HepG2 (cell line): ENCODE data around the gene DNAJB12. TPM values are rescaled to one million over a fixed set of nuclear protein-coding genes. Genes with fewer than 3 reads are reported as not detected.

Experiments
- GABPA ChIP-seq, 2 experiments: IDR thresholded peaks; 2 replicates each; pipeline ENCODE4 v1.6.1; 2011 to 2016; ENCODE audit warnings: low read depth in 2 of 2, low read length in 1 of 2, missing biosample characterization in 1 of 2, missing genetic modification characterization in 1 of 2
- KLF9 ChIP-seq: IDR thresholded peaks from 2 replicates; pipeline ENCODE4 v1.6.1; 2016; ENCODE audit warnings: low read depth
- MED1 ChIP-seq: sonication (generic); formaldehyde crosslinking; IDR thresholded peaks from 2 replicates; pipeline ENCODE4 v1.4.0; 2020; ENCODE audit warnings: missing genetic modification reagents
- NFKB2 ChIP-seq: sonication (generic); formaldehyde crosslinking; IDR thresholded peaks from 2 replicates; pipeline ENCODE4 v1.4.0; 2020; ENCODE audit warnings: missing genetic modification reagents, borderline replicate concordance
- POLR2AphosphoS5 ChIP-seq: IDR thresholded peaks from 2 replicates; pipeline ENCODE4 v1.6.1; 2012; ENCODE audit warnings: low read depth, low read length
- SIN3A ChIP-seq: IDR thresholded peaks from 2 replicates; pipeline ENCODE4 v1.6.1; 2011; ENCODE audit warnings: low read depth, mild to moderate bottlenecking, control low read depth, low read length, borderline replicate concordance
- SIX4 ChIP-seq: sonication (generic); formaldehyde crosslinking; IDR thresholded peaks from 2 replicates; pipeline ENCODE4 v1.4.0; 2020; ENCODE audit warnings: missing genetic modification reagents
- STAG1 ChIP-seq: sonication (generic); formaldehyde crosslinking; IDR thresholded peaks from 2 replicates; pipeline ENCODE4 v1.4.0; 2020; ENCODE audit warnings: missing genetic modification reagents
- ZFP37 ChIP-seq: sonication (generic); formaldehyde crosslinking; IDR thresholded peaks from 2 replicates; pipeline ENCODE4 v1.4.0; 2020; ENCODE audit warnings: missing genetic modification reagents, borderline replicate concordance
- ZFP90 ChIP-seq: sonication (generic); formaldehyde crosslinking; IDR thresholded peaks from 2 replicates; pipeline ENCODE4 v1.8.0; 2022; ENCODE audit warnings: missing genetic modification reagents, mild to moderate bottlenecking, inconsistent platforms, borderline replicate concordance
- ZNF350 ChIP-seq: sonication (generic); formaldehyde crosslinking; IDR thresholded peaks from 2 replicates; pipeline ENCODE4 v1.4.0; 2020; ENCODE audit warnings: mild to moderate bottlenecking, low read depth, missing genetic modification reagents, borderline replicate concordance
- ZNF562 ChIP-seq: sonication (generic); formaldehyde crosslinking; IDR thresholded peaks from 2 replicates; pipeline ENCODE4 v1.8.0; 2022; ENCODE audit warnings: missing genetic modification reagents, borderline replicate concordance
- ZNF572 ChIP-seq: sonication (generic); formaldehyde crosslinking; IDR thresholded peaks from 2 replicates; pipeline ENCODE4 v1.5.1; 2020; ENCODE audit warnings: mild to moderate bottlenecking, missing genetic modification reagents
- ZNF616 ChIP-seq: sonication (generic); formaldehyde crosslinking; IDR thresholded peaks from 2 replicates; pipeline ENCODE4 v1.5.0; 2020; ENCODE audit warnings: low read depth, mild to moderate bottlenecking, missing genetic modification reagents
- ZNF879 ChIP-seq: sonication (generic); formaldehyde crosslinking; IDR thresholded peaks from 2 replicates; pipeline ENCODE4 v1.8.1; 2023; ENCODE audit warnings: missing genetic modification reagents
- polyA plus RNA-seq, 8 experiments: library from polyadenylated mRNA; depleted of rRNA in 3 of 8; stranded (reverse) in 7 of 8; unstranded in 1 of 8; fragments of >200 nt; fragmentation: Illumina TruSeq in 4 of 8; extraction: Trizol in 4 of 8; gene quantifications; 2 replicates each; pipeline versions ENCODE4 v1.2.1 to v1.2.3, GENCODE V29; 2011 to 2016; ENCODE audit warnings: low read depth in 4 of 8, missing spikeins in 1 of 8, mixed read lengths in 1 of 8; ENCODE audit not compliant: insufficient read depth in 1 of 8
- total RNA-seq, 5 experiments: library from RNA; depleted of rRNA; stranded (reverse); fragments of >200 nt; fragmentation: Illumina TruSeq; extraction: Trizol; gene quantifications; 2 replicates each; pipeline ENCODE4 v1.2.3, GENCODE V29; 2016; ENCODE audit warnings: low read depth in 1 of 5
- TF ChIP-seq, protein P1 (sequence below): fragments of 450-650 bp; IDR thresholded peaks from 2 replicates; pipeline ENCODE4 v1.6.1; 2017
- TF ChIP-seq, protein P2 (sequence below): fragments of 450-650 bp; IDR thresholded peaks from 2 replicates; pipeline ENCODE4 v1.6.1; 2017; ENCODE audit warnings: mild to moderate bottlenecking
- TF ChIP-seq, protein P3 (sequence below): sonication (generic); formaldehyde crosslinking; IDR thresholded peaks from 2 replicates; pipeline ENCODE4 v1.4.0; 2020; ENCODE audit warnings: missing genetic modification reagents, borderline replicate concordance
- TF ChIP-seq, protein P4 (sequence below): sonication (generic); formaldehyde crosslinking; IDR thresholded peaks from 2 replicates; pipeline ENCODE4 v1.5.1; 2020; ENCODE audit warnings: missing genetic modification reagents, mild to moderate bottlenecking, borderline replicate concordance

DNAJB12 gene
- total and polyA plus RNA-seq, 2 of the 13 experiments (the other 11 are each of a cell fraction or from before 2014, with no cell fraction given), result 10.8 to 18.2 TPM

DNA sequence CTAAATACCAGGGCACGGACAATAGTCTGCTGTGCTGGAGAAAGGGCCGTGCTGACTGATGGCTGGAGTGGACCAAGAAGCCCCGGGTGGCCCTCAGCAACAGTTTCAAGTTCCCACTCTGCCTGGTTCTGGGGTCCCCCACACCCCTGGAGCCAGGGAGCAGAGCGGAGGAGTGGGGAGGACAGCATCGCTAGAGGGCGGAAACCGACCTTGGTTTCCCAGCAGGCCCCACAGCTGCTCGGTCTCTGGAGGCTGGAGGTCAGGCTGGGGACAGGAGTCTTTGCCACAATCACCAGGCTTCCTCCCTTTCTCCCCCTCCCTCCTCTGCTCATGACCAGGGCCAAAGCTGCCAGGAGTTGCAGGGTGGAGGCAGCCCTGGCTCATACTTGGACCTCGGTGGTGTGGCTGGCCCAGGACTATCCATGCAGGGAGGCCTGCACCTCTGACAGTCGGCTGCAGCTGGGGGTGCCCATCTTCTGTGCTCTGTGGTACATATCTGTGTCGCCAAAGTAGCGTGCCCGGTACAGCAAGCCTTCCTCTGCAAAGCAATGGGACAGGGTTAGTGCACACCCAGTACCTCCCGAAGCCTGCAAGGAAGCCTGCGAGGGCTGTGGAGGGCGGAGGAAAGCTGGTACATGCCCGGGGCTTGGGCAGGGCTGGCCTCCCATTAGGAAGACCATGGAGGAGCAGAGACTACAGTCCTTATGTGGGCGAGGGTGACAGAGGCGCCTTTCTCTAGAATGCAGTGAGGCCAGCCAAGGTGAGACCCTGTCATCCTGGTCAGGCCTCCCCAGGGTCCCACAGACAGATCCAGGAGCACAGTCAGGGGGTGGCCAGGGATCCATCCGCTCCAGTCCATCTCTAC is 19.1 kb downstream of the DNAJB12 start (continued):
- TF ChIP-seq, protein P1, sequence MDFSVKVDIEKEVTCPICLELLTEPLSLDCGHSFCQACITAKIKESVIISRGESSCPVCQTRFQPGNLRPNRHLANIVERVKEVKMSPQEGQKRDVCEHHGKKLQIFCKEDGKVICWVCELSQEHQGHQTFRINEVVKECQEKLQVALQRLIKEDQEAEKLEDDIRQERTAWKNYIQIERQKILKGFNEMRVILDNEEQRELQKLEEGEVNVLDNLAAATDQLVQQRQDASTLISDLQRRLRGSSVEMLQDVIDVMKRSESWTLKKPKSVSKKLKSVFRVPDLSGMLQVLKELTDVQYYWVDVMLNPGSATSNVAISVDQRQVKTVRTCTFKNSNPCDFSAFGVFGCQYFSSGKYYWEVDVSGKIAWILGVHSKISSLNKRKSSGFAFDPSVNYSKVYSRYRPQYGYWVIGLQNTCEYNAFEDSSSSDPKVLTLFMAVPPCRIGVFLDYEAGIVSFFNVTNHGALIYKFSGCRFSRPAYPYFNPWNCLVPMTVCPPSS, result no peak
- TF ChIP-seq MED1 (CRISPR knock-in tag) (no peak), SIN3A (no peak), ZNF616 (CRISPR knock-in tag) (no peak), ZNF572 (CRISPR knock-in tag) (no peak), ZFP90 (CRISPR knock-in tag) (no peak), ZNF350 (0 out of 2 replicates have a peak, but pooled peaks have one; percentile 10), POLR2AphosphoS5 (no peak), SIX4 (CRISPR knock-in tag) (no peak), ZFP37 (no peak), GABPA (IDR thresholded peaks at IDR 0.05; ENCODE audit: low read depth, low read length) (no peak), GABPA (CRISPR knock-in tag; IDR thresholded peaks at IDR 0.05; ENCODE audit: low read depth) (no peak), STAG1 (no peak), NFKB2 (CRISPR knock-in tag) (0 out of 2 replicates have a peak, but pooled peaks have one; percentile 40), ZNF879 (CRISPR knock-in tag) (no peak), KLF9 (CRISPR knock-in tag) (no peak), ZNF562 (CRISPR knock-in tag) (no peak)
- TF ChIP-seq, protein P2, sequence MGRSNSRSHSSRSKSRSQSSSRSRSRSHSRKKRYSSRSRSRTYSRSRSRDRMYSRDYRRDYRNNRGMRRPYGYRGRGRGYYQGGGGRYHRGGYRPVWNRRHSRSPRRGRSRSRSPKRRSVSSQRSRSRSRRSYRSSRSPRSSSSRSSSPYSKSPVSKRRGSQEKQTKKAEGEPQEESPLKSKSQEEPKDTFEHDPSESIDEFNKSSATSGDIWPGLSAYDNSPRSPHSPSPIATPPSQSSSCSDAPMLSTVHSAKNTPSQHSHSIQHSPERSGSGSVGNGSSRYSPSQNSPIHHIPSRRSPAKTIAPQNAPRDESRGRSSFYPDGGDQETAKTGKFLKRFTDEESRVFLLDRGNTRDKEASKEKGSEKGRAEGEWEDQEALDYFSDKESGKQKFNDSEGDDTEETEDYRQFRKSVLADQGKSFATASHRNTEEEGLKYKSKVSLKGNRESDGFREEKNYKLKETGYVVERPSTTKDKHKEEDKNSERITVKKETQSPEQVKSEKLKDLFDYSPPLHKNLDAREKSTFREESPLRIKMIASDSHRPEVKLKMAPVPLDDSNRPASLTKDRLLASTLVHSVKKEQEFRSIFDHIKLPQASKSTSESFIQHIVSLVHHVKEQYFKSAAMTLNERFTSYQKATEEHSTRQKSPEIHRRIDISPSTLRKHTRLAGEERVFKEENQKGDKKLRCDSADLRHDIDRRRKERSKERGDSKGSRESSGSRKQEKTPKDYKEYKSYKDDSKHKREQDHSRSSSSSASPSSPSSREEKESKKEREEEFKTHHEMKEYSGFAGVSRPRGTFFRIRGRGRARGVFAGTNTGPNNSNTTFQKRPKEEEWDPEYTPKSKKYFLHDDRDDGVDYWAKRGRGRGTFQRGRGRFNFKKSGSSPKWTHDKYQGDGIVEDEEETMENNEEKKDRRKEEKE, result no peak
- TF ChIP-seq, protein P3, sequence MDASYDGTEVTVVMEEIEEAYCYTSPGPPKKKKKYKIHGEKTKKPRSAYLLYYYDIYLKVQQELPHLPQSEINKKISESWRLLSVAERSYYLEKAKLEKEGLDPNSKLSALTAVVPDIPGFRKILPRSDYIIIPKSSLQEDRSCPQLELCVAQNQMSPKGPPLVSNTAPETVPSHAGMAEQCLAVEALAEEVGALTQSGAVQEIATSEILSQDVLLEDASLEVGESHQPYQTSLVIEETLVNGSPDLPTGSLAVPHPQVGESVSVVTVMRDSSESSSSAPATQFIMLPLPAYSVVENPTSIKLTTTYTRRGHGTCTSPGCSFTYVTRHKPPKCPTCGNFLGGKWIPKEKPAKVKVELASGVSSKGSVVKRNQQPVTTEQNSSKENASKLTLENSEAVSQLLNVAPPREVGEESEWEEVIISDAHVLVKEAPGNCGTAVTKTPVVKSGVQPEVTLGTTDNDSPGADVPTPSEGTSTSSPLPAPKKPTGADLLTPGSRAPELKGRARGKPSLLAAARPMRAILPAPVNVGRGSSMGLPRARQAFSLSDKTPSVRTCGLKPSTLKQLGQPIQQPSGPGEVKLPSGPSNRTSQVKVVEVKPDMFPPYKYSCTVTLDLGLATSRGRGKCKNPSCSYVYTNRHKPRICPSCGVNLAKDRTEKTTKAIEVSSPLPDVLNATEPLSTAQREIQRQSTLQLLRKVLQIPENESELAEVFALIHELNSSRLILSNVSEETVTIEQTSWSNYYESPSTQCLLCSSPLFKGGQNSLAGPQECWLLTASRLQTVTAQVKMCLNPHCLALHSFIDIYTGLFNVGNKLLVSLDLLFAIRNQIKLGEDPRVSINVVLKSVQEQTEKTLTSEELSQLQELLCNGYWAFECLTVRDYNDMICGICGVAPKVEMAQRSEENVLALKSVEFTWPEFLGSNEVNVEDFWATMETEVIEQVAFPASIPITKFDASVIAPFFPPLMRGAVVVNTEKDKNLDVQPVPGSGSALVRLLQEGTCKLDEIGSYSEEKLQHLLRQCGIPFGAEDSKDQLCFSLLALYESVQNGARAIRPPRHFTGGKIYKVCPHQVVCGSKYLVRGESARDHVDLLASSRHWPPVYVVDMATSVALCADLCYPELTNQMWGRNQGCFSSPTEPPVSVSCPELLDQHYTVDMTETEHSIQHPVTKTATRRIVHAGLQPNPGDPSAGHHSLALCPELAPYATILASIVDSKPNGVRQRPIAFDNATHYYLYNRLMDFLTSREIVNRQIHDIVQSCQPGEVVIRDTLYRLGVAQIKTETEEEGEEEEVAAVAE (CRISPR knock-in tag), result no peak
- TF ChIP-seq, protein P4, sequence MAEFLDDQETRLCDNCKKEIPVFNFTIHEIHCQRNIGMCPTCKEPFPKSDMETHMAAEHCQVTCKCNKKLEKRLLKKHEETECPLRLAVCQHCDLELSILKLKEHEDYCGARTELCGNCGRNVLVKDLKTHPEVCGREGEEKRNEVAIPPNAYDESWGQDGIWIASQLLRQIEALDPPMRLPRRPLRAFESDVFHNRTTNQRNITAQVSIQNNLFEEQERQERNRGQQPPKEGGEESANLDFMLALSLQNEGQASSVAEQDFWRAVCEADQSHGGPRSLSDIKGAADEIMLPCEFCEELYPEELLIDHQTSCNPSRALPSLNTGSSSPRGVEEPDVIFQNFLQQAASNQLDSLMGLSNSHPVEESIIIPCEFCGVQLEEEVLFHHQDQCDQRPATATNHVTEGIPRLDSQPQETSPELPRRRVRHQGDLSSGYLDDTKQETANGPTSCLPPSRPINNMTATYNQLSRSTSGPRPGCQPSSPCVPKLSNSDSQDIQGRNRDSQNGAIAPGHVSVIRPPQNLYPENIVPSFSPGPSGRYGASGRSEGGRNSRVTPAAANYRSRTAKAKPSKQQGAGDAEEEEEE (CRISPR knock-in tag), result no peak
